Trophoblast cell (in vitro differentiated cells and primary cell): ENCODE data around the gene NLRC5.

ENCODE experiments used
- DNase-seq, 2 donors: peaks; one replicate each; pipeline ENCODE4 v3.0.0-alpha.2; 2016
- H2AFZ ChIP-seq: 2 replicates; pipeline ENCODE4 v1.6.1; 2013; ENCODE audit warnings: low read length, moderate library complexity, mild to moderate bottlenecking; ENCODE audit not compliant: insufficient read depth, poor library complexity
- H2AK5ac ChIP-seq: 2 replicates; pipeline ENCODE4 v1.6.1; 2013; ENCODE audit warnings: mild to moderate bottlenecking, low read length
- H2BK120ac ChIP-seq: 2 replicates; pipeline ENCODE4 v1.6.1; 2013; ENCODE audit warnings: low read length, mild to moderate bottlenecking, moderate library complexity; ENCODE audit not compliant: insufficient read depth, poor library complexity
- H2BK12ac ChIP-seq: 2 replicates; pipeline ENCODE4 v1.6.1; 2013; ENCODE audit warnings: mild to moderate bottlenecking, low read length, moderate library complexity
- H2BK5ac ChIP-seq: 2 replicates; pipeline ENCODE4 v1.6.1; 2013; ENCODE audit warnings: low read length, low read depth, moderate library complexity, mild to moderate bottlenecking; ENCODE audit not compliant: poor library complexity
- H3K14ac ChIP-seq: 2 replicates; pipeline ENCODE4 v1.6.1; 2013; ENCODE audit warnings: mild to moderate bottlenecking, low read length
- H3K18ac ChIP-seq: 2 replicates; pipeline ENCODE4 v1.6.1; 2013; ENCODE audit warnings: mild to moderate bottlenecking, low read length
- H3K23ac ChIP-seq: 2 replicates; pipeline ENCODE4 v1.6.1; 2013; ENCODE audit warnings: low read length
- H3K27ac ChIP-seq: 2 replicates; pipeline ENCODE4 v1.5.1; 2013; ENCODE audit warnings: low read depth, mild to moderate bottlenecking, inconsistent platforms, low read length, moderate library complexity
- H3K27me3 ChIP-seq: 2 replicates; pipeline ENCODE4 v1.6.1; 2013; ENCODE audit warnings: inconsistent platforms, mild to moderate bottlenecking, low read length, moderate library complexity; ENCODE audit not compliant: insufficient read depth
- H3K36me3 ChIP-seq, 2 experiments: 1 replicate in 1 of 2; 2 replicates in 1 of 2; pipeline ENCODE4 v1.6.1; 2013; ENCODE audit warnings: low read length in 2 of 2, mild to moderate bottlenecking in 2 of 2, moderate library complexity in 1 of 2; ENCODE audit not compliant: insufficient read depth in 2 of 2, control insufficient read depth in 1 of 2
- H3K4ac ChIP-seq: 2 replicates; pipeline ENCODE4 v1.6.1; 2013; ENCODE audit warnings: low read depth, mild to moderate bottlenecking, low read length, moderate library complexity
- H3K4me1 ChIP-seq, 2 experiments: 1 replicate in 1 of 2; 2 replicates in 1 of 2; pipeline ENCODE4 v1.6.1; 2013; ENCODE audit warnings: low read length in 2 of 2, mild to moderate bottlenecking in 2 of 2, moderate library complexity in 1 of 2; ENCODE audit not compliant: insufficient read depth in 2 of 2, control insufficient read depth in 1 of 2
- H3K4me2 ChIP-seq: 2 replicates; pipeline ENCODE4 v1.6.1; 2013; ENCODE audit warnings: inconsistent platforms, mild to moderate bottlenecking, low read length, moderate library complexity
- H3K4me3 ChIP-seq: 2 replicates; pipeline ENCODE4 v1.5.1; 2013; ENCODE audit warnings: mild to moderate bottlenecking, low read depth, low read length, inconsistent platforms
- H3K79me1 ChIP-seq: one replicate; pipeline ENCODE4 v1.6.1; 2013; ENCODE audit warnings: low read length
- H3K79me2 ChIP-seq: 2 replicates; pipeline ENCODE4 v1.6.1; 2013; ENCODE audit warnings: low read length, mild to moderate bottlenecking; ENCODE audit not compliant: control insufficient read depth, insufficient read depth, poor library complexity
- H3K9ac ChIP-seq: 2 replicates; pipeline ENCODE4 v1.6.1; 2013; ENCODE audit warnings: mild to moderate bottlenecking, low read length
- H3K9me3 ChIP-seq: 2 replicates; pipeline ENCODE4 v1.6.1; 2013; ENCODE audit warnings: low read depth, mild to moderate bottlenecking, control low read depth, inconsistent platforms, low read length; ENCODE audit not compliant: insufficient read depth
- H4K12ac ChIP-seq: 2 replicates; pipeline ENCODE4 v1.6.1; 2013; ENCODE audit warnings: low read depth, mild to moderate bottlenecking, low read length, moderate library complexity
- H4K8ac ChIP-seq: 2 replicates; pipeline ENCODE4 v1.6.1; 2013; ENCODE audit warnings: low read depth, mild to moderate bottlenecking, low read length, moderate library complexity
- H4K91ac ChIP-seq: one replicate; pipeline ENCODE4 v1.6.1; 2013; ENCODE audit warnings: low read depth, mild to moderate bottlenecking, low read length, moderate library complexity
- WGBS: extraction: QIAGEN DNeasy Blood & Tissue Kit; methylation state at CpG from one replicate; pipeline ENCODE4 v1.1.7; 2013; ENCODE audit warnings: missing lambda C conversion rate; ENCODE audit not compliant: insufficient read length, insufficient coverage; ENCODE audit errors: extremely low coverage; 5-methylcytosine and 5-hydroxymethylcytosine counted together

The NLRC5 gene

DNA sequence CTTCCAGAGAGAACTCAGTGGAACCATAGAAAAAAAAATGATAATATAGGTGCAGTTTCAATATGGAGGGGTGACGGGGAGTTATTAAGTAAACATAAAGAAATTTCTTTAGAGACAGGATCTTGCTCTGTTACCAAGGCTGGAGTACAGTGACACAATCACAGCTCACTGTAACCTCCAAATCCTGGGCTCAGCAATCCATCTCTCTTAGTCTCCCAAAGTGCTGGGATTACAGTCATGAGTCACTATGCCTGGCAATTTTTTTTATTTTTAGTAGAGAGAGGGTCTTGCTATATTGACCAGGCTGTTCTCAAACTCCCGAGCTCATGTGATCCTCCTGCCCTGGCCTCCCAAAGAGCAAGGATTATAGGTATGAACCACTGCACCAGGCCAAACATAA, 48.8 kb downstream of the NLRC5 start:
- DNase-seq = no peak
- H2BK12ac ChIP-seq = no peak overlapping the region
- H3K4me3 ChIP-seq = no peak overlapping the region
- no peak overlapping the region for H4K91ac ChIP-seq
- H2AK5ac ChIP-seq = no peak overlapping the region
- H3K4me1 ChIP-seq = no peaks in the 10 kb centered on the region
- H3K9ac ChIP-seq = no peak overlapping the region
- no peaks in the 10 kb centered on the region for H3K79me2 ChIP-seq
- H2AFZ ChIP-seq = no peak overlapping the region
- WGBS = no CpG with 5 or more reads among the region's 2 CpGs
- no peaks in the 10 kb centered on the region for H3K79me1 ChIP-seq
- no peak overlapping the region for H2BK5ac ChIP-seq
- H3K36me3 ChIP-seq = no peaks in the 10 kb centered on the region
- no peak overlapping the region for H3K23ac ChIP-seq
- H3K27me3 ChIP-seq = no peaks in the 10 kb centered on the region
- no peak overlapping the region for H3K4me2 ChIP-seq
- no peak overlapping the region for H4K8ac ChIP-seq
- H3K27ac ChIP-seq = no peak overlapping the region
- no peak overlapping the region for H3K18ac ChIP-seq
- no peak overlapping the region for H3K4ac ChIP-seq
- H4K12ac ChIP-seq = no peak overlapping the region
- peaks cover 8% of the 10 kb centered on the region for H3K9me3 ChIP-seq
- no peak overlapping the region for H3K14ac ChIP-seq
- H2BK120ac ChIP-seq = no peak overlapping the region

DNA sequence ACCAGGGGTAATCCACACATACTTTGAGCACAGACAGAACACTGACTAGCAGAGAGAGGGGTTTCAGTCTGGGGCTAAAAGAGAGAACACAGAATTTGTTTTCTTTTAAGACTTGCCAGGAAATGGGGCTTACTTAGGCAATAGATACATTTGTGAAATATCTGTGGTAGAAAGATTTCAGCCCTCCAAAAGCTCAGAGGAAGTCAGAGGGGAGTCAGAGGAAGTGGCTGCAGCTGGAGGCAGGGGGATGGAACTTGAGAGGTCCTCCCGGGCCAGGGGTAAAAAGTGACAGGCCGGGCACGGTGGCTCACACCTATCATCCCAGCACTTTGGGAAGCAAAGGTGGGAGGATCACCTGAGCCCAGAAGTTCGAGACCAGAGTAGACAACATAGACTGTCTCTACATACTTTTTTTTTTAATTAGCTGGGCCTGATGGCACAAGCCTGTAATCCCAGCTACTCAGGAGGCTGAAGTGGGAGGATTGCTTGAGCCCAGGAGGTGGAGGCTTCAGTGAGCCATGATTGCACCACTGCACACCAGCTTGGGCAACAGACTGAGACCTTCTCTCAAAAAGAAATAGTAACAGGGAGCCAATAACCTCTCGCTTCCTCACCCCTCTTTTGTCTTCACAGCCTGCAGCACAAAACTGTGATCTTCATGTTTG, 49.9 kb downstream of the NLRC5 start:
- Histone ChIP-seq H3K27me3 (no peaks in the 10 kb centered on the region), H4K91ac (no peak overlapping the region), H2BK120ac (no peak overlapping the region), H3K79me1 (no peaks in the 10 kb centered on the region), H2AK5ac (no peak overlapping the region), H3K4ac (no peak overlapping the region), H2AFZ (no peak overlapping the region), H3K79me2 (no peaks in the 10 kb centered on the region), H3K18ac (no peak overlapping the region), H3K27ac (no peak overlapping the region), H3K4me1 (no peaks in the 10 kb centered on the region), H4K12ac (no peak overlapping the region), H3K23ac (no peak overlapping the region), H3K36me3 (no peaks in the 10 kb centered on the region), H3K14ac (no peak overlapping the region), H3K9ac (no peak overlapping the region), H3K4me3 (no peak overlapping the region), H2BK12ac (no peak overlapping the region), H3K4me2 (no peak overlapping the region), H2BK5ac (no peak overlapping the region), H3K9me3 (peaks cover 8% of the 10 kb centered on the region), H4K8ac (no peak overlapping the region)
- no peak for DNase-seq
- WGBS = no CpG with 5 or more reads among the region's 5 CpGs

DNA sequence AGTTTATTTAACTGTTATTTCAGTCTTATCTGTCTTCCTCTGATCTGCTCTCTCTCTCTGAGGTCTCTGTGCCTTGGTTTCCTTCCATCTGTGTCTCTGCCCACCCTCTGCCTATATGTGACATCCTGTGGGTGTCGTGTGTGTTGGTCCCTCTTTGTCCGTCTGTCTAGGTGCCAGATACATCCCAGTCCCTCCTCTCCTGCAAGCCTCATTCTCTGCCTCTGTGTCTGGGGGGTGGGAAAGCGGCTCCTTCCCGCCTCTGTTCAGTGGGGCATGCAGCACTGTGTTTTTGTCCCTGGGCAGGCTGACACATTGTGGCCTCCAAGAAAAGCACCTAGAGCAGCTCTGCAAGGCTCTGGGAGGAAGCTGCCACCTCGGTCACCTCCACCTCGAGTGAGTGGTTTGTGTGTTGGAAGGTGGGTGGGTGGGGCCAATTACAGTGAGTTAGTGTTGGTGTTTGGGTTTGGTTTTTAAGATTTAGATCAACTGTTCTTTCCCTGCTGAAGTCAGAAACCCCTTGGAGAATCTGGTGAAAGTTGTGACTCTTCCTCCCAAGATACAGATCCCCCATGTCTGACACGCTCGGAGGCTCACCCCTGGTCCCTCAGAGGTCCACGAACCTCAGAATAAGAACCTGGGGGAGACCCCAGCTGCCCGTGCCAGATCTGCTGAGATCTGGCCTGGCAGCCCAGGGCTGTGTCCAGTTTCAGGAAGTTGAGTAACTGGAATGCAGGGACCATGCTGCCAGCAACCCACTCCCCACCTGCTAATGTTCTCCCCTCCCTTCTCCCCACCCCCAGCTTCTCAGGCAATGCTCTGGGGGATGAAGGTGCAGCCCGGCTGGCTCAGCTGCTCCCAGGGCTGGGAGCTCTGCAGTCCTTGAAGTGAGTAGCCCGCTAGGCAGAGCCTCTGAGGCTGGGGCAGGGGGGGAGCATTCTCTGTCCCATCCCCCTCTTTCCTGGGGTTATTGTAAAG, 52.1 kb downstream of the NLRC5 start:
- Histone ChIP-seq H2BK5ac (no peak overlapping the region), H4K12ac (no peak overlapping the region), H3K9me3 (peaks cover 8% of the 10 kb centered on the region), H3K36me3 (no peaks in the 10 kb centered on the region), H2BK12ac (no peak overlapping the region), H2BK120ac (no peak overlapping the region), H2AK5ac (no peak overlapping the region), H3K79me1 (no peaks in the 10 kb centered on the region), H3K4me3 (no peak overlapping the region), H3K14ac (no peak overlapping the region), H3K27ac (no peak overlapping the region), H3K23ac (no peak overlapping the region), H3K4me1 (no peaks in the 10 kb centered on the region), H3K18ac (no peak overlapping the region), H3K4ac (no peak overlapping the region), H3K27me3 (no peaks in the 10 kb centered on the region), H3K79me2 (no peaks in the 10 kb centered on the region), H4K91ac (no peak overlapping the region), H4K8ac (no peak overlapping the region), H2AFZ (no peak overlapping the region), H3K9ac (no peak overlapping the region), H3K4me2 (no peak overlapping the region)
- no peak for DNase-seq
- WGBS = no CpG with 5 or more reads among the region's 12 CpGs

- Histone ChIP-seq H3K36me3 (no peaks in the 10 kb centered on the region), H2AFZ (no peak overlapping the region)
Observed at GRCh38 chr16:57042157-57043111, 53.1 kb downstream of the NLRC5 start.

More at GRCh38 chr16:57042157-57043111, 53.1 kb downstream of the NLRC5 start:
- DNase-seq = no peak
- H3K4me3 ChIP-seq = no peak overlapping the region
- peaks cover 8% of the 10 kb centered on the region for H3K9me3 ChIP-seq
- H3K23ac ChIP-seq = no peak overlapping the region
- no peak overlapping the region for H3K27ac ChIP-seq
- no peaks in the 10 kb centered on the region for H3K4me1 ChIP-seq
- no CpG with 5 or more reads among the region's 14 CpGs for WGBS
- no peak overlapping the region for H3K18ac ChIP-seq
- no peak overlapping the region for H2BK120ac ChIP-seq
- no peak overlapping the region for H3K4ac ChIP-seq
- no peaks in the 10 kb centered on the region for H3K79me1 ChIP-seq
- H3K79me2 ChIP-seq = no peaks in the 10 kb centered on the region
- no peak overlapping the region for H2BK12ac ChIP-seq
- H4K12ac ChIP-seq = no peak overlapping the region
- H2AK5ac ChIP-seq = no peak overlapping the region
- H4K91ac ChIP-seq = no peak overlapping the region
- no peak overlapping the region for H3K9ac ChIP-seq
- no peak overlapping the region for H2BK5ac ChIP-seq
- no peak overlapping the region for H3K4me2 ChIP-seq
- no peaks in the 10 kb centered on the region for H3K27me3 ChIP-seq
- H4K8ac ChIP-seq = no peak overlapping the region
- H3K14ac ChIP-seq = no peak overlapping the region
